ENCODE data around the gene MARK2.

Gene MARK2

DNA sequence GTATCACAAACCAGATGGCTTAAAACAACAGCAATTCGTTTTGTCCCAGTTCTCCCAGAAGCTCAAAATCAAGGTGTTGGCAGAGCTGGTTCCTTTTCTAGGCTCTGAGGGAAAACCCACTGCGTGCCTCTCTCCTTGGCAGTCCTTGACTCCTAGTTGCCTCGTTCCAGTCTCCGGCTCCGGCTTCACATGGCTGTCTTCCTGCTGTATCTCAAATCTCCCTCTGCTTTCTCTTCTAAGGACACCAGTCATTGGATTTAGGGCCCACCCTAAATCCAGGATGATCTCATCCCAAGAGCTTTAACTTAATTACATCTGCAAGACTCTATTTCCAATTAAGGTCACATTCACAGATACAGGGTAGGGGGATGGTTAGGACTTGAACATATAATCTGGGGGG lies 90.7 kb downstream of the MARK2 start:
- no peak for DNase-seq (ENCODE audit: low read depth)

DNA sequence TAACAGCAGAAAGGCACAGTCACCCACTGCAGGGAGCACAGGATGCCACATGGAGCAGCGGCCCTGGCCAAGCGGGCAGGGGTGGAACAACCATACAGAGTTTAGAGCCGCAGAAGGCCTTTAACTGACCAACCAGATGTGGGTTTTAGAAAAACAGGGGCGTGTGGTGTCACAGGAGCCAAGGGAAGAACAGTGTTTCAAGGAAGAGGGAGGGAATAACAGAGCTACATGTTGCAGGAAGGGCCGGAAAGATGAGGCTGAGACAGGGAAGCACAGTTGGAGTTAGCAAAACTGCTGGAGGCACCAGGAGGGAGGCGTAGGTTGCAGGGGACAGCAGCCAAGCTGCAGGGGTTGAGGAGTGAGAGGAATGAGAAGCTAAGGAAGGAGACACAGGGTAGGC lies 92.1 kb downstream of the MARK2 start:
- DNase-seq (ENCODE audit: low read depth): no peak

DNA sequence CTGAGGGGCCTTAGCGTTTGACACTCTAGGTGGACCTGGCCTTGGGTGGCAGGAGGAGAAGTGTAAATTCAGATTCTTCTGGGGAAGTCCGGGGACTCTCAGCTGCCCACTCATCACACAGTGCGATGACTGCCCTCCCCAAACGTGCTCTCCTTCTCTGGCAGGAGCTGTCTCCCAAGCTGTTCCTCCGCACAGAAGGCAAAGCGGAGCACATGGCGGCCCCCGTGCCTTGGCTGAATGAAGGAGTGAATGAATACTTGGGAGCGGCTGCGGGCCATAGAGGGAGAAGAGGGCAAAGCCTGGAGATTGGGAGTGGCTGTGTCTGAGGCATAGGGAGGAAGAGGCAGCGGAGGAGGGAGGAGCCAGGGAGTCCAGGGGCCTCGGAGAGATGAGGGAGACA lies 93.0 kb downstream of the MARK2 start:
- DNase-seq (ENCODE audit: low read depth): no peak

DNA sequence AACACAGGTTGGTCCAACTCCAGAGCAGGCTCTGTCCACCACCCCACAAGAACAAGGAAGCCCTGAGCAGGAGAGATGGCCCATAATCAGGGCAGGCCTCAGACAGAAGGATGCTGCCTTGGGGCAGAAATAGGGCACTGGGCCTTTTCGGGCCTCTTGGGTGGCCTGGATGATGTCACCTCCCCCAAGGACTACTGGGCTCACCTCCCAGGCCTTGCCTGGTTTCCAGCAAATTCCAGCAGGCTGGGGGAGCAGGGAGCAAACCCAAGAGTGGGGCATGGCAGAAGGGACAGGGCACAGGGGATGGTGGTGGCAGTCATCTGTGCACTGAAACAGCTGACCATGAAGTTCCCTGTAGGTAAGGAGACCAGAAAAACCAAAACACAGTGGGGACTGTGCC lies 94.5 kb downstream of the MARK2 start:
- no peak for DNase-seq (ENCODE audit: low read depth)

DNA sequence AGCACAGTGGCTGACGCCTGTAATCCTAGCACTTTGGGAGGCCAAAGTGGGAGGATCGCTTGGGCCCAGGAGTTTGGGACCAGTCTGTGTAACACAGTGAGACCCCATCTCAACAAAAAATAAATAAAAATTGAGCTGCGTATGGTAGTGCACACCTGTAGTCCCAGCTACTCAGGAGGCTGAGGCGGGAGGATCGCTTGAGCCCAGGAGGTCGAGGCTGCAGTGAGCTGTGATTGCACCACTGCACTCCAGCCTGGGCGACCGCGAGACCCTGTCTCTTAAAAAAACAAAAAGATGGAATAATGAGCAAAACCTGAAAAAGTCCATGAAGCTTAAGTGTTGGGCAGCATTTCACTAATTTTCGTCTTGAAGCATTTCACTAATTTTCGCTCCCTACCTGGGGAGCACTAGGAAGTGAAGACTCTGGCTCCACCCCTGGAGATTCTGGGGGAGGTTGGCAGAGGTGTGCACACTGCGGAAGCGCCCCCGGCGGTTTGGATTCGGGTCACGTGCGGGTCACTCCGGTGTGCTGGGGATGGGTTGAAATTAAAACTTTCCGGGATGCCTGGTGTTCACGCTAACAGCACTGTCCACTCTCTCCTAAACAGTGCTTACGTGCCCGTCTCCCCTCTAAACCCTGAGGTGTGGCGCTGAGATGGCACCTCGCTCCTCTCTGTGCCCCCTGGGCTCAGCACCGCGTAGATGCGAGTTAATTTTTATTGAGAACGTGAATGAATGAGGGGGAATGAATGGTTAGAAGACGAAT lies 99.0 kb downstream of the MARK2 start:
- no peak for DNase-seq (ENCODE audit: low read depth)

DNA sequence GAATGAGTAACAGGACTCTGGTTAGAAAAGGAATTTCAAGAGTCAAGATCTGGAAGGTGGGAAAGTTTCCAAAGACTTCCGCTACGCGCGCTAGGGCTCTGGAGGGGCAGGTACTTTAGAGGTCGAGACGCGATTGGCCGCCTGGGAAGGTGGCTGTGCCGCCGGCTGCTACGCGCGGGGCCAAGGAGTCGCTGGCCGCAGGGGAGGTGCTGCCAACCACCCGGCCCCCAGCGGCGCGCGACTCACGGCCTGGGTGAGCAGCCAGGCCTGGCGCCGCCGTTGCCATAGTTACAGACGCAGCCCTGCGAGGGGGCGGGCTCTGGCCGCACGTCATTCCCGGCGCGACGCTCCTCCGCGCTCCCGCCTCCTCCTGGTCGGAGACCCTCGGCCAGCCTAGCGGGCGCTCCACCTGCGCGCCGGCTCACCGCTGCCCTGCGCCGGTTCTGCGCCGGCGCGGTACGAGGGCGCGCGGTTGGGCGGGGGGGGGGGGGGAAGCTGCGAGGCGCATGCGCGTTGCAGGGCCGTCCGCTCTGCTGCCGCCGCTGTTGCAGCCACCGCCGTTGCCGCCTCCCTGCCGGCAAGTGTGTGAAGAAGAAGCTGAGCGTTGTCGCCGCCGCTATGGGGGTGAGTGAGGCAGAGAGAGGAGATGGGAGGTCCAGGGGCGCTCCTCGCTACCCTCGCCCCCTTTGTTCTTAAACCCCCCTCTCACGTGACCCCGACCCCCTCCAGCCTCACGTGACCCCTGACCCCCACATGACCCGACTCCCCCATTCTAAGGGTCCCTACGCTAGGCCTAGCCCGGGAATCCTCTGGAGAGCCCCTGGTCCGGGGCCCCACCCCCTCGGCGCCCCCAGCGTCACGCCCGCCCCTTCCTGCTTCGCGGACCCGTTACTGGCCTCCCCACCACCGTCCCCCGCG lies 99.8 kb downstream of the MARK2 start, which contains the start of gene NAA40:
NAA40 (plus strand) TSS at position 524 of the 918 bp plus-strand sequence; CDS start at position 619, 95 bp downstream.
- peak; percentile 86 for DNase-seq (ENCODE audit: low read depth)

DNA sequence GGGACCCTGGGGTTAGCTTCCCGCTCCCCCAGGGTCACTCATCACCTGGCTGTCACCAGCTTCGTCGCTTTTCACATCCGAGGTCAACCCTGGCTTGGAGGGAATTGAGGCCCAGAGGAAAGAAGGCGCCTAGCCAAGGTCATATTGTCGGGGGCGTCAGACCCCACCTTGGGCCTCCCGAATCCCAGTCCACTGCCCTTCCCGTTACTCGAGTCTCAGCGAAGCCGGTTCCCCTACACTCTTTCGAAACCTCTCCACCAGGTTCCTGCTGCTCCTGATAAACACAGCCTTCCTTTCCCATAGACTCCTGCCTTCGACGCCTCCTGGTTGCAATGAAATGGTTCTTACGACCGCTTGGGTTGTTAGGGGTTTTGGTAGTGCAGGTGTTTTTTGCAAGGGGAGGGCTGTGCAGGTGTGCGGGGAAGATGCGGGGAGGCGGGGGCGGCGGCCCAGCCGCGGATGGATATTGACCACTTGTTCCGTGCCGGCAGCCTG lies 100.5 kb downstream of the MARK2 start:
- DNase-seq (ENCODE audit: low read depth): no peak

DNA sequence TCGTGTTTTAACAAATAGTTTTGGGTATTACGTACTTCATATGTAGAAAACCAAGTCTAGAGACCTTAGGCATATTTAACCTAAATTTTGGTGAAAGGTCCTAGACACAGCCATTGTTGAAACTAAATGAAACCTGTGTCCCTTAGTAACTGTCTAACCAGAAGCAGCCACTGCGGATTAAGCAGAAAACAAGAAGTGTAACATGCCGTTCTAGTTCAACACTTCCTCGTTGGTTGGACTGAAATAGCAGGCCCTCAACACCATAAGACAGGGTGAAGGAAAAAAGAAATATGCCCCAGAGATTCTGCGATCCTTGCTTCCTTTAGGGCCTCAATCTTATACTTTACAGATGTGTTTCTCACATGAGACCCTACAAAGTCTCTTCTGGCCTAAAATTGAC lies 101.9 kb downstream of the MARK2 start:
- DNase-seq (ENCODE audit: low read depth): no peak

DNA sequence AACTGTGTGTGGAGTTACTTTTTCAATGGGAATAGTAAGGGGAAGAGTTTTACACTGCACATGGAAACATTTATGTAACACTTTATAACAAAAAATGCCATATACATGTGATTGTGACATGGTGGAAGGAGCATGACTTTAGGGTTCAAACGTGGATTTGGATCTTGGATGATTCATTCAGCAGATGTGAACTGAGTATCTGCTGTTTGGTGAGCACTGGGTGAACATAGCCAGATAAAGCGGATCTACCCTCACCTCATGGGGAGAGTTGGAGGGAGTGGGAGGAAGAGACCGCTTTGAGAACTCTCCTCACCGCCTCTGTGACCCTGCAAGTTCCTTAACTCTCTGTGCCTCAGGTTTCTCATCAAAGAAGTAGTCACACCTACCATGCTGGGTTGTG lies 103.0 kb downstream of the MARK2 start:
- DNase-seq (ENCODE audit: low read depth): no peak

DNA sequence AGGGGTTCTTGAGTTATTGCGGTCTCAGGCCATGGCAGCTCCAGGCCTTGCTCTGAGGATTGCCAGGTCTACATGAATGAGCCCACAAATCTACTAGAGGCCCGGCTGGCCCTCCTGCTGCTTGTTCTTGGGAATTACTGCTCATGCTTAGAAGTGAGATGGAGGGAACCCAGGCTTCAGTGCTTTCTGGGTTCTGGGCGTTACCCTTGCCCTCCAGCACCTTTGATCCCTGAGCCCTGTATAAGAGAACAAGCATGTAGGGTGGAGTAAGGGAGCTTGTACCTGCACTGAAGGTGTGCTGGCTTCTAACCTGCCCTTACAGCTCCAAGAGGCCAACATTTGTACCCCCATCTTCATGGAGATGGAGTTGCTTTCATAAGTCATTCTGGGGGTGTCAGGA lies 103.9 kb downstream of the MARK2 start:
- no peak for DNase-seq (ENCODE audit: low read depth)

DNA sequence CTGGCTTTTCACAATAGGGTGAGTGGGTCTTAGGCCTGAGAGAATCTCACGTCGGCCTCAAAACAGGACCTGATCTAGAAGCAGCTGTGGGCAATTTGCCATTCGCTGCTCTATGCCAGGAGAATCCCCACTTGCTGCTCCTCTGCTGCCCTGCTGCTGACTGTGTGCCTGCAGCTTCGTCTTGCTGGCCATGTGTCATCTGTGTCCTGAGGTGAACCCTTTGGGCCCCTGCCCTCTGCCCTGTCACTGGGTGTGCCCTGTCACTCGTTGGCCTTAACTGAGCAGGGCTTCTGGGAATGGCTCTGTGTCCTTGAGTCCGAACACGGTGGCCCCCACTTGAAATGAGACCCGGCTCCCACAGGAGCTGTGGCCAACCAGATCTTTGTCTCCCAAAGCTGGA lies 106.1 kb downstream of the MARK2 start:
- no peak for DNase-seq (ENCODE audit: low read depth)

DNA sequence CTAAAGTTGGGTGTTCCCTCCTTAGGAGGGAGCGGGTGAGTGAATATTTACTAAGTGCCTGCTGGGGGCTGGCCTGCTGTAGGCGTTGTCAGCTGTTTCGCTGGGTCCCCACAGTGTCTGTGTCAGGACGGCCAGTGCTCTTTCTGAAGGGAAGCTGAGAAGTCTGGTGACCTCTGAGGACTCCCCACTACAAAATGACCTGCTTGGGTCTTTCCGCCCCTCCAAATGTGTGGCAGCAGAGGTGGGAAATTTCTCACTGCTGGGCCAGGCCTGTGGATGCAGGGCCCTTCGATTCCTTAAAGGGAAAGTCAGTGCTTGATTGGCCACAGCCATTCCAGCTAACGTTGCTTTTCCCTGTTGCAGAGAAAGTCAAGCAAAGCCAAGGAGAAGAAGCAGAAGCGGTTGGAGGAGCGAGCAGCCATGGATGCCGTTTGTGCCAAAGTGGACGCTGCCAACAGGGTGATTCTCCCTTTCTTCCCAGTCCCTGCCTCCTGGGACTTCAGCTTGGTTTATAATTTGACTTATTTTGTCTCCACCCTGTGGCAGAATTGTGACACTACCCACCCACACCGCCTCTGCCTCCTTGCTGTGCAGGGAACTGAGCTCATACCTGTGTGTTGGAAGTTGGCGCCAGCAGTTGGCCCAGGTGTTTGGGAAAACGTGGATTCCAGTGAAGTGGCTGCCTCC lies 106.7 kb downstream of the MARK2 start:
- peak; percentile 22 for DNase-seq (ENCODE audit: low read depth)

DNA sequence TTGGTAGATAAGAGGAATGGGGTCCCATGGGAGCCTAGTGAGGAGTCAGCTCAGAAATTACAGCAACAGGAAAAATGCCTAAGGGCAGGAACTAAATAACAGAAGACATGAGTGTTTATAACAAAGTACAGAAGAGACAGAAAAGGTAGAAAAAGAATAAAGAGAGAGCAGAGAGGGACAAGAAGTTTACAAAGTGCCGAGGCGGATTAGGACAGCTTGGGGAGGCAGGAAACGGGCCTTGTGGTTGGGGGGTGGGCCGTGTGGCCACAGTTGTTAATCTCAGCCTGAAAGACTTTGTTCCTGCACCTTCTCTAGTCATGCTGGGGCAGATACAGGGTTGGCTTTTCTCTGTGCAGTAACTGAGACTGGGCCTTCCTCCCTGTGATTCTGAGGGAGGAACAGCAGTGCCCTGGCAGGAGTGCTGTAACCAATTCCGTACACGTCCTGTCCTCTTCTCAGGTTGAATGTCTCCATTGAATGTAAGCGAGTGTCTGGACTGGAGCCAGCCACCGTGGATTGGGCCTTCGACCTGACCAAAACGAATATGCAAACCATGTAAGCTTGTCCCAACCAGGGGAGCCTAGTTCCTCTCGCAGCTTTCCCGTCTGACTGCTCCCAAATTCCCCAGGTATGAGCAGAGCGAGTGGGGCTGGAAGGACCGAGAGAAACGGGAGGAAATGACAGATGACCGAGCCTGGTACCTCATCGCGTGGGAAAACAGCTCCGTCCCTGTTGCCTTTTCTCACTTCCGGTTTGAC lies 113.0 kb downstream of the MARK2 start:
- DNase-seq (ENCODE audit: low read depth): no peak

DNA sequence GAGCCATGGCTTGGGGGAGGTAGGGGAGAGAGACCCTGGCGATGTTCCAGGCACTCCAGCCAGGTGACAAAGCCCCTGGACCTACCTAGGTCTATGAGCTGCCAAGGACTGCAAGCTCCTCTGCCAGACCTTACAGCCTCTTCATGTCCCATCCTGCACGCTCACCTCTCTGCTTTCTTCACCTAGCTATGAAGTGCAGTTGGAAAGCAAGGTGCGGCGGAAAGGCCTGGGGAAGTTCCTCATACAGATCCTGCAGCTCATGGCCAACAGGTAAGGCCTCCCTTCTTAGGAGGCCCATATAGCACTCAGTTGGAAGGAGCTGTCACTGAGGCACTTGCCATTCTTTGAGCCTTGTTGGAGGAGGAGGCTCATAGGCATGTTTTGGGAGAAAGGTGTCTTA lies 113.7 kb downstream of the MARK2 start:
- no peak for DNase-seq (ENCODE audit: low read depth)

DNA sequence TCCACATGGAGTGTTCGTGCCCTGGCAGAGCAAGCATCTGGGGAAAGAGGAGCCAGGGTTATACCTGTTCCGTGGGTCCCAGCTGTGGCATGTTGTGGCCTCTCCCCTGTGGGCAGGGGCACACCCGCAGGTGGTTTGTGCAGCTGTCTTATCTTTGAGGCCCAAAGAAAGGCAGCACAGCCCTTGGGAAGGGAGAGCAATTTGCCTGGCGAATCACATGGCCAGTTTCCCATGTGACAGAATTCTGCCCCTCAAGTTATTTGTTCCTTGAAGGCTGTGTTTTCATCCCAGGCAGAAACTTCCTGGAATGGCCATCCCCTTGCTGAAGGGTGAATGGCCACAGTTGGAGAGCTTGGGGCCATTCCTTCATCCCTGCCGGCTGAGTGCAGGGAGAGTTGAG lies 119.1 kb downstream of the MARK2 start:
- no peak for DNase-seq (ENCODE audit: low read depth)
